Measurements from ENCODE around the gene SAV1. TPM values are rescaled to one million over a fixed set of nuclear protein-coding genes. Genes with fewer than 3 reads are reported as not detected.

SAV1 gene
- total and polyA plus RNA-seq, 2 of the 8 experiments (the other 6 are each of a cell fraction or from before 2014, with no cell fraction given) = 15.9 to 78.3 TPM

- TF ChIP-seq CHD7 (IDR thresholded peaks at IDR 0.05; ENCODE audit: insufficient replicate concordance, low read length) (no peak), SRF (IDR thresholded peaks at IDR 0.05; ENCODE audit: low read depth, low read length) (no peak), RNF2 (IDR thresholded peaks at IDR 0.05; ENCODE audit: borderline replicate concordance, low read depth, low read length, missing control alignments, poor library complexity, severe bottlenecking) (no peak)
Observed at GRCh38 chr14:50705026-50705593, 37.0 kb upstream of the SAV1 start (continued).

Data from H1 (cell line).